ENCODE measurements around the gene SERINC4. TPM values are rescaled to one million over a fixed set of nuclear protein-coding genes. Genes with fewer than 3 reads are reported as not detected.
"Not testable (repeated sequence)": the region's sequence is repeated elsewhere in the genome, so short reads cannot be mapped to it uniquely, and the experiment has no call there.

SERINC4 gene
- not detected for polyA plus RNA-seq (2013, experiment 1 of 2; ENCODE audit: insufficient read length)
- polyA plus RNA-seq (2013, experiment 2 of 2; ENCODE audit: insufficient read length), result 0.09 TPM

DNA sequence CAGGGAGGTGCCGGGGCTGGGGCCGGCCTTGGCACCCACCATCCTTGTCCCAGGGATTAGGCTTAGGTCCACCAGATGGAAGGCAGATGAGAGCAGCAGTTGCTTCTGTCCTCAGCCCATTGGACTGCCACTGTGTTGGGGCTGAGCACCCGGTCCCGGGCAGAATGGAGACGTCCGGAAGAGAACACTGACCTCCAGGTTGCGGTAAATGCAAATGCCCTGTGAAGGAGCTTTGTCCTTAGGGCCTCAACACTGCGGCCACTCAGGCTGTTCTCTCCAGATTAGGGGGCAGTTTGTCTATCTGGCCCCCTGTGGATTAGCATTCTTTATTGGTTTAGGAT lies at the start of gene SERINC4:
Gene SERINC4, minus strand, starts transcription at position 276 of the 341 bp plus-strand sequence. Its CDS starts 234 bp downstream, at position 42.
- DNase-seq, result no peak

DNA sequence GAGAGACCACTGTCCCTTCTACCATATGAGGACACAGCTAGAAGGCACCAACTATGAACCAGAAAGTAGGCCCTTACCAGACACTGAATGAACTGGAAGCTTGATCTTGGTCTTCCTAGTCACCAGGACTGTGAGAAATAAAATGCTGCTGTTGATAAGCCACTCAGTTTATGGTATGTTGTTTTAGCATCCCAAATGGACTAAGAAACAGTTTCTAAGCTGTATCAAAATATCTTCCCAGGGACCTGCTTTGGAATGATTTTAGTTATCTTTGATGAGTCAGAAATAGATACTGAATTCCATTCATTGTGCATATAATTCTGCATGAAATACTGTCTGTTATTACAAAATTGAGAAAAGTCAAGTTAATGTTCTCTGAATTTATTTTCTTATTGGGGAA lies 45.4 kb upstream of the SERINC4 start:
- no peak for DNase-seq

DNA sequence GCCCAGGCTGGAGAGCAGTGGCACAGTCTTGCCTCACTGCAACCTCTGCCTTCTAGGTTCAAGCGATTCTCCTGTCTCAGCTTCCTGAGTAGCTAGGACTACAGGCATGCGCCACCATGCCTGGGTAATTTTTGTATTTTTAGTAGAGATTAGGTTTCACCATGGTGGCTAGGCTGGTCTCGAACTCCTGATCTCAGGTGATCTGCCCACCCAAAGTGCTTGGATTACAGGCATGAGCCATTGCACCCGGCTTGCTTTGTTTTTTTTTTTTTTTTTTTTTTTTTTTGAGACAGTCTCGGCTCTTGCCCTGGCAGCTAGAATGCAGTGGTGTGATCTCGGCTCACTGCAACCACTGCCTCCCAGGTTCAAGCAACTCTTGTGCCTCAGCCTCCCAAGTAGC lies 32.5 kb upstream of the SERINC4 start:
- DNase-seq, result not testable (repeated sequence)

DNA sequence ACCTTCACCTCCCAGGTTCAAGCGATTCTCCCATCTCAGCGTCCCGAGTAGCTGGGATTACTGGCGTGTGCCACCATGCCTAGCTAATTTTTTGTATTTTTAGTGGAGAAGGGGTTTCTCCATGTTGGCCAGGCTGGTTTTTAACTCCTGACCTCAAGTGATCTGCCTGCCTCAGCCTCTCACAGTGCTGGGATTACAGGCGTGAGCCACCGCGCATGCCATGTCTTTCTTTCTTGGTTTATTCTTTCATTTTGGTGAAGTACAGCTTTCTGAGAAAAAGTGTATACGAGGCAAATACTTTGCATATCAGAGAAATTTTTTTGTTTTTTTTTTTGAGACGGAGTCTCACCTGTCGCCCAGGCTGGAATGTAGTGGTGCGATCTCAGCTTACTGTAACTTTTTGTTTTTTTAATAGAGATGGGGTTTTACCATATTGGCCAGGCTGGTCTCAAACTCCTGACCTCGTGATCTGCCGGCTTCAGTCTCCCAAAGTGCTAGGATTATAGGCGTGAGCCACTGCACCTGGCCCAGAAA lies 31.6 kb upstream of the SERINC4 start:
- DNase-seq, result not testable (repeated sequence)

DNA sequence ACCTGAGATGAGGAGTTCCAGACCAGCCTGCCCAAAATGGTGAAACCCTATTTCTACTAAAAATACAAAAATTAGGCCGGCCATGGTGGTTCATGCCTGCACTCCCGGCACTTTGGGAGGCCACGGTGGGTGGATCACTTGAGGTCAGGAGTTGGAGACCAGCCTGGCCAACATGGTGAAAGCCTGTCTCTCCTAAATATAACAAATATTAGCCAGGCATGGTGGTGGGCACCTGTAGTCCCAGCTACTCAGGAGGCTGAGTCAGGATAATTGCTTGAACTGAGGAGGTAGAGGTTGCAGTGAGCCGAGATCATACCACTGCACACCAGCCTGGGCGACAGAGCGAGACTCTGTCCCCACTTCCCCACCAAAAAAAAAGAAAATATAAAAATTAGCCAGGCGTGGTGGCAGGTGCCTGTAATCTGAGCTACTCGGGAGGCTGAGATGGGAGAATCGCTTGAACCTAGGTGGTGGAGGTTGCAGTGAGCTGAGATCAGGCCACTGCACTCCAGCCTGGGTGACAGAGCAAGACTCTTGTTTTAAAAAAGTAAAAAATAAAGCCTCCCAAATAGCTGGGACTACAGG lies 30.8 kb upstream of the SERINC4 start:
- DNase-seq, result not testable (repeated sequence)

DNA sequence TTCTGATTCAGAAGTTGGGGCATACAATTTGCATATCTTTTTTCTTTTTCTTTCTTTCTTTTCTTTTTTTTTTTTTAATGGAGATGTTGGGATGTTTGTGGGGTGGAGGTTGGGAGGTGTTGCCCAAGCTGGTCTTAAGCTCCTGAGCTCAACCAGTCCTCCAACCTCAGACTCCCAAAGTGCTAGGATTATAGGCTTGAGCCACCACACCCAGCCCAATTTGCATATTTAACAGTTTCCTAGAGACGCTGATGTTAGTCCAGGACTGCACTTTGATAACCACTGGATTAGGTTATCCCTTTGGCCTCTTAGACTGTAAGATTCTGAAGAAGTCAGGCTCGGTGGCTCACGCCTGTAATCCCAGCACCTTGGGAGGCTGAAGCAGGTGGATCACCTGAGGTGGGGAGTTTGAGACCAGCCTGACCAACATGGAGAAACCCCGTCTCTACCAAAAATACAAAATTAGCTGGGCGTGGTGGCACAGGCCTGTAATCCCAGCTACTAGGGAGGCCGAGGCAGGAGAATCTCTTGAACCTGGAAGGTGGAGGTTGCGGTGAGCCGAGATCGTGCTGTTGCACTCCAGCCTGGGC lies 30.0 kb upstream of the SERINC4 start:
- DNase-seq, result not testable (repeated sequence)

DNA sequence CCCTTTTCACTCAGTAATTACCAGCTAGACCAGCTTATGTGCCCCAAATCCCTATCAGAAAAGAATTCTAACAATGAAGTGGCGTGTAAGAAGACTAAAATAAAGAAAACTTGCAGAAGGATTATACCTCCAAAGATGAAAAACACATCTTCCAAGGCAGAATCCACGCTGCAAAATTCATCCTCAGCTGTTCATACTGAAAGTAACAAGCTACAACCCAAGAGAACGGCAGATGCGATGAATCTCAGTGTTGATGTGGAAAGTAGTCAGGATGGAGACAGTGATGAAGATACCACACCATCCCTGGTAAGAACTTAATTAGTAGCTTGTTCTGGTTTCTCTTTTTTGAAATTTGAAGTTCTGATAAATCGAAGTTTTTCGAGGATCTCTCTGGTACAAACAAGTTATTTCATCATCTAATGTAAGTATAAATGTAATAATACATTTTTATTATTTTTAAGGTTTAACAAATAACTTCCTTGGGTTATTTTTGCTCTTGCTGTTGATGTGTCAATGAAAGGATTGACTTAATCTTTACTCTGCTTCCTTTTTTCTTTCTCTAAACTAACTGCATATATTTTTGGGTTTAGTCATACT lies 28.1 kb upstream of the SERINC4 start:
- DNase-seq, result peak; percentile 11

DNA sequence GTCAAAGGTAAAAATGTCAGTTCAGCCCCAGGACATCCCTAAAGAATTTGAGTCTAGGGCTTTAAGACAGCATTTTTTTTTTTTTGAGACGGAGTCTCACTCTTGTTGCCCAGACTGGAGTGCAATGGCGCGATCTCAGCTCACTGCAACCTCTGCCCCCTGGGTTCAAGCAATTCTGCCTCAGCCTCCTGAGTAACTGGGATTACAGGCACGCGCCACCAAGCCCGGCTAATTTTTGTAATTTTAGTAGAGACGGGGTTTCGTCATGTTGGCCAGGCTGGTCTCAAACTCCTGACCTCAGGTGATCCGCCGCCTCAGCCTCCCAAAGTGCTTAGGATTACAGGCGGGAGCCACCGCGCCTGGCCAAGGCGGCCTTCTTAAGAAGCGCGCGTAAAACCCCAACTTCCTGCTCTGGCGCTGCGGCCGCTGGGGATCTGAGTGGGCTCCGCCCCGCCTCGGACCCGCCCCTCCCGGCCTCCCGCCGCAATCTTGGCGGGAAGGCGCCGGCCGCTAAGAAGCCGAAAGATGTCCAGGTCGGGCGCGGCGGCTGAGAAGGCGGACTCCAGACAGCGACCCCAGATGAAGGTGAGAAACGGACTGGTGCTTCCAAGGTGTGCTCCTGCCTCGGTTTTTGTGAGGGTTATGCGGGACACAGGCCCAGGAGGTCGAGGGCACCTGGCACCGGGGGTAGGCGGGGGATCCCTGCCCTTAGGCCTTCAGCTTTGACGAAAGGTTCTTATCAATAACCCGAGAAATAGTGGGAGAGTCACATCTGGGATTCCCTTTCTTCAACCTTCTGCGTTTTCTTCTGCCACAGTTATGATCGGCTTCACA lies 26.7 kb upstream of the SERINC4 start, which contains the start of gene WDR76:
Gene WDR76, plus strand, starts transcription at position 495 of the 834 bp plus-strand sequence. Its CDS starts 31 bp downstream, at position 526.
- peak; percentile 84 for DNase-seq

DNA sequence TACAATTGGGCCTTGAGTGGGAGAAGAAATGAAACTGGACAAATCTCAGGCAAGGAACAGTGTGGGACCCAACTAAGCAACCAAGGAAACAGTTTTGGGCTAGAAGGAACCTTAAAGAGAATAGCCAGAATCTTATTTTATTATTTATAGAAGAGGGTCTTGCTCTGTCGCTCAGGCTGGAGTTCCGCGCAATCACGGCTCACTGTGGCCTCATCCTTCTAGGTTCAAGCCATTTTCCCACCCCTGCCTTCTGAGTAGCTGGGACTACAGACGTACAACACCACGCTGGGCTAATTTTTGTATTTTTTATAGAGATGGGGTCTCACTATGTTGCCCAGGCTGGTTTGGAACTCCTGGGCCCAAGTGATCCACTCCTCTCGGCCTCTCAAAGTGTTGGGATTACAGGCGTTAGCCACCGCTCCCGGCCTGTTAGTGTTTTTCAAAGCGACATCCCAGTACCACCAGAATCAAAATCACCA lies 26.0 kb upstream of the SERINC4 start:
- DNase-seq, result no peak

DNA sequence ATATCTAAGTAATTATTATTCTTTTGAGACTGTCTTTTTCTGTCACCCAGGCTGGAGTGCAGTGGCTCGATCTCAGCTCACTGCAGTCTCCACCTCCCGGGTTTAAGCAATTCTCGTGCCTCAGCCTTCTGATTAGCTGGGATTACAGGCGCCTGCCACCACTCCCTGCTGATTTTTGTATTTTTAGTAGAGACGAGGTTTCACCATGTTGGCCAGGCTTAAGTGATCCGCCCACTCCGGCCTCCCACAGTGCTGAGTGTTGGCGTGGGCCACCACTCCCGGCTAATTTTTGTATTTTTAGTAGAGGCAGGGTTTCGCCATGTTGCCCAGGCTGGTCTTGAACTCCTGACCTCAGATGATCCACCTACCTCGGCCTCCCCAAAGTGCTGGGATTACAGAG lies 25.3 kb upstream of the SERINC4 start:
- DNase-seq, result not testable (repeated sequence)

DNA sequence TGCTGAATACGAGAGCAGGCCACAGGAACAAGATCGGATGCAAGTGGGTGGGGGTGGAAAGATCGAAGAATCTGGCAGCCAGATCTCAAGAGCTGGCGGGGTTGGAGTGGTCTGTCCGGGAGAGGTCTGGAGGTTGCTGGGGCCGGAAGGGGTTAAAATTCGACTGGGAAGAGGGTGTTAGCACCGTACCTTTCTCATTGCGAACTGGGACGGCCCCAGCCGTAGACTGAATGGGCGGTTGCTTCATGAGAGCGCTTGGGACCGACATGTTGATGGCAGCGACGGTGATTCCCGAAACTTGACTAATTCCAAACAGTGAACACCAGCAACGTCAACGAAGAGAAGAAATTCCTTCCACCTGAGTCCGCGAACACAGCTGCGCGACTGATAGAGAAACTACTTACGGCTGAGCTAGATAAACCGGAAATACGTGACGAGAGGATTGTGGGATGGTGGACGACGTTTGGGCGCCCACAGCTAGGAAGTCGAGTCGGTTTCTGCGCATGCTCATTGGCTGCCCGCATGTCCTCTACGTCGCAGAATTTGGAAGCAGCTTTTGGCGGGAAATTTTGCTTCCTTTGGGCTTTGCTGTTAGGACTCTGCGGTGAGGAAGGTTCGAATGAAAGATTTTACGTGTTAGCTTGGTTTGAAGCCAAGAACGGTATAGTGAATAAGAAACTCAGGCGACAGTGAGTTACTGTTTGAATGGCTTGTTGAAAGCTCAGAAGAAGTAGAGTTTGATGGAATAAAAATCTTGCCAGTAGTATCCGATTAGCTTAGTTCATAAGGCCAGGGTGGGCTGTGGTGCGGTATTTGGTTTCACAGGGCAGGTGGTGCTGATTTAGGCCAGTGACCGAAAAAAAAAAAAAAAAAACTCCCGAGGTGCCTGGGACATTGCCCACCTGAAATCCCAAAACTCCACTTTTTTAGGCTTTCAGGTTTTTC lies 24.6 kb upstream of the SERINC4 start, which contains the start of gene MFAP1:
Gene MFAP1, minus strand, starts transcription at position 389 of the 945 bp plus-strand sequence. Its CDS starts 121 bp downstream, at position 268.
- DNase-seq, result peak; percentile 98

DNA sequence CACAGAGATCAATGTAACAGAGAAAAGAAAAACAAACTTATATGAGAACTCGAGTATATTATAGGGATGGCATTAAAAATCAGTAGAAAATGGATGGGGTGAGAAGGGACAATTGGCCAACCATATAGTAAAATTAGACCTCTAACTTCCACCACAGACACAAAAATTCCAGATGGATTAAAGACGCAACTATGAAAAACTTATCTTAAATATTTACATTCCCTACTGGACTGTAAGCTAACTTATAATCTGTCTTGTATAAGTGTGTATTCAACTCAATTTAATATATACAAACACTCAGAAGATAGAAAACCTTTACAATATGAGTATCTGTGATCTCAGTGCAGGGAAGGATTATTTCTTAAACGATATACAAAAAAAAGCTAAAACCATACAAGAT lies 21.5 kb upstream of the SERINC4 start:
- DNase-seq, result no peak

DNA sequence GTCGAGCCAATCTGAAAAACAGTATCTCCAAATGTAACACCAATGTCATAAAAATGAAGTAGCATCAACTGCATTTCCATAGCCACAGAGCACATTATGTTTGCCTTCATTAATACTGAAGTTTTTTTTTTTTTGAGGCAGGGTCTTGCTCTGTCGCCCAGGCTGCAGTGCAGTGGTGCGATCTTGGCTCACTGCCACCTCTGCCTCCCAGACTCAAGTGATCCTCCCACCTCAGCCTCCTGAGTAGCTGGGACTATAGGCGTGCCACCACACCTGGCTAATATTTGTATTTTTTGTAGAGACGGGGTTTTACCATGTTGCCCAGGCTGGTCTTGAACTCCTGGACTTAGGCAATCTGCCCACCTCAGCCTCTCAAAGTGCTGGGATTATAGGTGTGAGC lies 15.0 kb upstream of the SERINC4 start:
- not testable (repeated sequence) for DNase-seq

DNA sequence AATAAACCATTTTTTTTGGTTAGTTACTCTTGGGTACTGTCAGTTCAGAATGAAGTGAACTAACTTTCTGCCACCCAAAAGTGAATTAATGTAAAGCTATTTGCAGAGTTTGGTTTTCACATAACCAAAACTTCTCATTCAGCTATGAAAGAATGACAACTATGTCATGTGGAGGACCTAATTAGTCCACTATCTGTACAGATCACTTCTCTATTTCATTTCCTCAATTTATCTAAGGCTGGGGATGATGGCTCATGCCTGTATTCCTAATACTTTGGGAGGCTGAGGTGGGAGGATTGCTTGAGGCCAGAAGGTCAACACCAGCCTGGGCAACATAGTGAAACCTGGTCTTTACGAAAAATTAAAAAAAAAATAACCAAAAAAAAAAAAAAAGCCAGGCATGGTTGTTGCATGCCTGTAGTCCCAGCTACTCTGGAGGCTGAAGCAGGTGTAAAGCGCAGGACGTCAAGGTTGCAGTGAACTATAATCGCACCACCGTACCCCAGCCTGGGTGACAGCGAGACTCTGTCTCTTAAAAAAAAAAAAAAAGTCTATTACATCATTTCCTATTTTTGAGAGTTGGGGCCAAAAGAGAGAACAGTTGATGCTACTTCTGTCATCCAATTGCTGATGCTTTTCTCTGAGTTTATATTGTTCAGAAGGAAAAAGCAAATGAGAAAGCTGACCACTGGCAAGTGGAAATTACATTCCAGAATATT lies 9.1 kb upstream of the SERINC4 start:
- DNase-seq, result no peak

DNA sequence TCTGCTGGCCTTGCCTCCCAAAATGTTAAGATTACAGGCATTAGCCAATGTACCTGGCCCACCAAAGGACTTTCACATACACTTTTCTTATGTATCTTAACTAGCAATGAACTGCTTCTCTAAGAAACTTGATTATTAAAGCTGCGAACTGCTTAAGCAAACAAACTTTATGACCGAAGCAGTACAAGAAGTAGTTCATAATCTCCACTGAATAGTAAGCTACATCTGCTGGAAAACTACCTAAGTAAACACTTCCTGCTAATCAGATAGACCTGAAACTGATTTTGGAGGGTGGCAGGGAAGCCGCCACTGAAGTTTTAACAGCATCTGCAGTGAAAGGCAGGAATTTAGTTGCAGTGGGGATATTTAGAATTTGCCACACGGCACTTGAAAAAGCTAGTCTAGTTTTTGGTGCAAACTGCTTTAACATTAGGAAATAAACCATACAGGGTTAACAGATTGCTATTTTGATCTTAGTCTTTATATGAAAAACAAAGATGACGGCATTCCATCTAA lies 8.5 kb upstream of the SERINC4 start:
- no peak for DNase-seq

DNA sequence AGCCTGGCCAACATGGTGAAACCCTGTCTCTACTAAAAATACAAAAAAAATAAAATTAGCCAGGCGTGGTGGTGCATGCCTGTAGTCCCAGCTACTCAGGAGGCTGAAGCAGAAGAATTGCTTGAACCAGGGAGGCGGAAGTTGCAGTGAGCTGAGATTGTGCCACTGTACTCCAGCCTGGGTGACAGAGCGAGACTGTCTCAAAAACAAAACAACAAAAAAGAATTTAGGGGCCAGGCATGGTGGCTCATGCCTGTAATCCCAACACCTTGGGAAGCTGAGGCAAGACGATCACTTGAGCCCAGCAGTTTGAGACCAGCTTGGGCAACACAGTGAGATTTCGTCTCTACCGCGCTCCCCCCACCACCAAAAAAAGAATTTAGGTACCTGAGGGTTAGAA lies 2.7 kb upstream of the SERINC4 start:
- not testable (repeated sequence) for DNase-seq

DNA sequence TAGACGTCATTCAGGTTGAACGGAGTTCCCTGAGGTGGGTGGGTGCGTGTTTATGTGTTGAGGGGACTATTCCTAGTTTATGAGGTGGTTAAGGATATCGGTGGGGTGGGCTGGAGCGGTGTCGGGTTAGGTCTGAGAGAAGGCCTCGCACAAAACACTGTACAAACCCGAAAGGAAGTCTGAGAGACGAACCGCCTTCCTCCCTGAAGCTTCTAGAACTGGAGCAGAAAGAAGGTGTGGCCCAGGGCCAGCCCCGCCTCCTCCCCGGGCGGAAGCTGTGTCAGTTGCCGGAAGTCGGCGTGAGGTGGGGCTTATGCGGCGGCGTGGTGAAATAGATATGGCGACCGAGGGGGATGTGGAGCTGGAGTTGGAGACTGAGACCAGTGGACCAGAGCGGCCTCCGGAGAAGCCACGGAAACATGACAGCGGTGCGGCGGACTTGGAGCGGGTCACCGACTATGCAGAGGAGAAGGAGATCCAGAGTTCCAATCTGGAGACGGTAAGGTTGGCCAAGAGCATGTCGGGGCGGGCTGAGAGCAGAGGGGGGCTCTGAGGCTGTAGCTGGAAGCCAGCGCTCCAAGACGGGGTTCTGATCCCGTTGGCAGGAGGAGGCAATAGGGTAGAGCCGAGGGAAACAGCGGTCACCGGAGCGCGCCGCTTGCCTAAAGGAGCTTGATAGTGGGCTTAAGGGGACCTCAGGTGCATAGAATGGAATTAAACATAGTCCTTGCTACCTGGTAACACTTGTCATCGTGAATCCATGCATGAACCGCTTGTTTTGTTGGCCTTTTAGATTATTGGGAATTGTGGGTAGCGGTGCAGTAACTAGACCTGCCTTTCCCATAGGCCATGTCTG lies 494 bp upstream of the SERINC4 start, which contains the start of gene HYPK:
Gene HYPK, plus strand, starts transcription at position 314 of the 856 bp plus-strand sequence. Its CDS starts 24 bp downstream, at position 338.
- peak; percentile 87 for DNase-seq

DNA sequence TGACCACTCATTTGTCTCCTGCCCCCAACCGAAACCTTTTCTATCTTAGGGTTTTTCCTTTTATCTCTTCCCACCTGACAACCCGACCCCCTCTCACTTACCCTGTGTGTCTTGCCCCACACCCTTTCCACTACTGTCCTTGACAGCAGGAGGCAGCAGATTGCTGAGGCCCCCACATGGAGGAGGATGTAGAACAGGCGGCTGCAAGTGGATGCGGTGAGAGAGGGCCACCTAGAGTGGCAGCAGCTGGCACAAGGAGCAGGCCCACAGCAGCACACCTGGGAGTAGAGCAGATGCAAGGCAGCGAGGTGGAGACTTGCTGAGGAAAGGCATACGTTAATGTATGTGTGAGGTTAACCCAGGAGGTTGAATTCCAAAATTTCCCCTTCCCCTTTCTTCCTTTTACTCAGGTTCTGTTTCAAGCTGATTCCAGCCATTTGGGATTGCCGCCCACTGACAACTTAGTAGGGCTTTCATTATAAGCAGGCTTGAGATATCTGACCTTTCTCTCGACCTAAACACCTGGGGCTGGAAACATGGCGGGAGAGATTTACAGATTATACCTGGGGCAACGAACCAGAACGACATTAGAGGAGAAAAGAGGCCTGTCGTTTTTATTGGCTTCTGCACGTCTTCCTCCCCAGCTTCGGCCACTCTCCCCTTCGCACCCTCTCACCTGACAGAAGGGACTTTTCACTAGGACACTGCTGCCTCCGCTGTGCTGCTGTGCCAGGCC lies 643 bp downstream of the SERINC4 start:
- no peak for DNase-seq

Data from fibroblast of skin of abdomen (primary cell).